ENCODE results near the gene ZC4H2. TPM values are rescaled to one million over a fixed set of nuclear protein-coding genes. Genes with fewer than 3 reads are reported as not detected.
"Not testable (repeated sequence)": the region's sequence is repeated elsewhere in the genome, so short reads cannot be mapped to it uniquely, and the experiment has no call there.

Gene ZC4H2, protein sequence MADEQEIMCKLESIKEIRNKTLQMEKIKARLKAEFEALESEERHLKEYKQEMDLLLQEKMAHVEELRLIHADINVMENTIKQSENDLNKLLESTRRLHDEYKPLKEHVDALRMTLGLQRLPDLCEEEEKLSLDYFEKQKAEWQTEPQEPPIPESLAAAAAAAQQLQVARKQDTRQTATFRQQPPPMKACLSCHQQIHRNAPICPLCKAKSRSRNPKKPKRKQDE
- 0.61 and 1.5 TPM in 2 replicates for total RNA-seq (2014; rRNA removed; shearing (Covaris generic))

DNA sequence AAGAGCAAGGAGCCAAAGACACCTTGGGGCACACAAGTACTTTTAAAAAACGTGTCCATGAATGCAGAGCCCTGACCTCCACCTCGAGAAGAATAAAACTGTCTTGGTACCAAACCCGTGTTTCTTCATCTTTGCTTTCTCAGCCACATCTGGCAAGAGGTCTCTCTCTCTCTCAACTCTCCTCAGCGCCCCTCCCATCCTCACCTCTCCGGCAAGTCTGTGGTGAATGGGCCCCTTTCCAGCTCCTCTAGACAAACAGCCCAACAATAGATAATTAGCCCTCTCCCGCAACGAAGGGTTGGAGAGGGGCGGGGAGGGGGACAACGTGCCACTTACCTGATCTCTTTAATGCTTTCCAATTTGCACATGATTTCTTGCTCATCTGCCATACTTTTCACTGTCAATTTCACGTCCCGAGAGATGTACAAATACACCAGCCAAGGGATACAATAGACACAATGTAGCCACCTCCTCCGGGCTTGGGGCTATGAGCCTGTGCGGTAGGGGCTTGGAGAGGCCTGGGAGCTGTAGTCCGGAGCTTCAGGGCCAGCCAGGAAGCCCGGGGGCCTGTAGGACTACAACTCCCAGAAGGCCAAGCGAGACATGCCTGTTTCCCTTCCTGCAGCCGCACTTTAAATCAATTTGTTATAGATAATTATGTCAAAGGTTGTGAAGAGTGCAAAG is at the start of gene ZC4H2:
Gene ZC4H2, minus strand, starts transcription at position 462 of the 684 bp plus-strand sequence. Its CDS starts 73 bp downstream, at position 389.
- DNase-seq (ENCODE audit: low spot score), result peak; percentile 5

DNA sequence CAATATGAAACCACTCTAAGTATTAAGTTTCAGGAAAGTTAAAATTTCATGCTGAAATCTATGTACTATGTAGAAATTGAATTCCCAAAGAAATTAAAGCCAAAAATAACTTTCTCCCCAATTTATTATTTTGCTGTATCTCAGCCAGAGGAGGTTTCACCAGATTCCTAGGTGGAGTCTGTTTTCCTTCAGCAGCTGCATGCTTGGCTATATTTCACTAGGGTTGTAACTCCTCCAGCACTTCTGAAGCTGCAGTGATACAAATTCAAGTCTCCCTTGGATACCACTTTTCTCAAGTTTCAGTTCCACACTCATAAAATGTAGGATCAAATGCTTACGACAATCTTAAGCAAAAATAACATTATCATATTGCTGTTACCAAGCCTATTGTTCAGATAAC is 41.2 kb upstream of the ZC4H2 start:
- no peak for DNase-seq (ENCODE audit: low spot score)

DNA sequence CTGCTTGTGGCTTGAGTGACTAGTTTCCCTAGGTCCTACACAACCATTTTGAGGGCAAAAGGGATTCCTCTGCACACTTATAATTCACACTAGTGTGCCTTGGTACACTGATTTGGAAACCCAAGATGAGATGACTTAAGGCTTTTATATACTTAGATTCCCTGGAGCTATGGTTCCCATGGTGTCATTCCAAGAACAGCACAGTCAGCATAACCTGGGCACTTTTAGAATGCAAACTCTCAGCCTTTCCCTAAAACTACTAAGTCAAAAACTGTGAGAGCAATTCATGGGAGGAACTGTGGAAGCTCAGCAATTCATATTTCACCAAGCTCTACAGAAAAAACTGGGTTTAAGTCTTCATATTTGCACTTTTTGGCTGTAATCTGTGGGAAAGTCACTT is 38.0 kb upstream of the ZC4H2 start:
- DNase-seq (ENCODE audit: low spot score), result no peak

DNA sequence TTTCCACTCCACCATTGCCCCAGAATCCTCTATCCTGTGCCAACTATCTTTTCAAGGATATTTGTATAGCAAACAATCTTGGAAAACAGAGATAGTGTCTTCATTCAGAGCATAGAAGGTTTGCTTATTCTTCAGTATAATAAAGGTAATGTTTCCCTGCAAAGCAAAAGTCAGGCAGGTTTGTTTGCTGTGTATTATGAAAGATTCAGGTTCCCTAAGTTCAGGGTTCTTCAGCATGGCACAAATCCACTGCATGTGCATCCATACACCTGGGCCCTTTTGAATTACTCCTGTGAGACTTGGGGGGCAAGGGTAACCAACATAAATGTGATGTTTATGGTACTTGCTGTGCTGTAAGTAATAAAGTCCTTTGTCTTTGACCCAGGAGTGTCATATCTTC is 33.2 kb upstream of the ZC4H2 start:
- DNase-seq (ENCODE audit: low spot score), result no peak

DNA sequence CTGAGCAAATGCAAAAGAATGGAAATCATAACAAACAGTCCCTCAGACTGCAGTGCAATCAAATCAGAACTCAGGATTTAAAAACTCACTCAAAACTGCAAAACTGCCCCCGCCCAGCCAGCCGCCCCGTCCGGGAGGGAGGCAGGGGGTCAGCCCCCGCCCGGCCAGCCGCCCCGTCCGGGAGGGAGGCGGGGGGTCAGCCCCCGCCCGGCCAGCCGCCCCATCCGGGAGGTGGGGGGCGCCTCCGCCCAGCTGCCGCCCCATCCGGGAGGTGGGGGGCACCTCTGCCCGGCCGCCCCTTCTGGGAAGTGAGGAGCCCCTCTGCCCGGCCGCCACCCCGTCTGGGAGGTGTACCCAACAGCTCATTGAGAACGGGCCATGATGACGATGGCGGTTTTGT is 26.0 kb upstream of the ZC4H2 start:
- DNase-seq (ENCODE audit: low spot score), result not testable (repeated sequence)

DNA sequence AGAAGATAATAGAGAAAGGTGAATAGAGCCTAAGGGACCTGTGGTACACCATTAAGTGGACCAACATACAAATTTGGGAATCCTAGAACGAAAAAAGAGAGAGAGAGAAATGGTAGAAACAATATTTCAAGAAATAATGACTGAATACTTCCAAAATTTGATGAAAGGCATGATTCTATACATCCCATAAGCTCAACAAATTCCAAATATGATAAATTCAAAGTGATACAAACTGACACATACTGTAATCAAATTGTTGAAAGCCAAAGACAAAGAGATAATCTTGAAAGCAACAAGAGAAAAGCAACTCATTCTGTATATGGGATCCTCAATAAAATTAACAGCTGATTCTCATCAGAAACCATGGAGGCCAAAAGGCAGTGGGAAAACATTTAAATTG is 20.6 kb upstream of the ZC4H2 start:
- DNase-seq (ENCODE audit: low spot score), result no peak

DNA sequence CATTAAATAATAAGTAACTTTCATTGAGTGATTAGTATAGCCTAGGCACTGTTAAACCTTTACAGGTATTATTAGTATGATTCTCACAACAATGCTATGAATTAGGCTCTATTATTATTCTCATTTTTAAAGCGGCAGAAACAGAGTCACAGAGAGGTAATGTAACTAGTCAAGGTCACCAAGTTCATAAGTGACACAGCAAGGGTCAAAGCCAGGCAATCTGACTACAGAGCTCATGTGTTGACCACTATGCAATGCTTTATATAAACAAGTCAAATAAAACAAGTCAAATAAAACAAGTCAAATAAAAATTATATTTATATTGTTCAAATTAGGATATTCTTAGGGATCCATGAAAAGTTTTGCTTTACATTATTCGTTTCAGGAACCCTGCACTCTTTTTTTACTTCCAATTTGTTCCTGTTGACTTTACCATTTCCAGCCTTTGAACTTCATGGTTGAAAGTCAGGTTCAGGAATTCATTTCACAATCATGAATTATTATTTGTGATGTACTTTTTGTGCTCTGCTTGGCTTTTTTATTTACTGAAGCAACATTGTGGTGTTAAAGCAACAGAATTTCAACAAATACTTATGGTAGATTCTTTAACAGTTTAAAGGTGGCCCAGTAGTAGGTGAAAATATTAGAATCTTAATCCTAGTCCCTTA is 18.0 kb upstream of the ZC4H2 start:
- no peak for DNase-seq (ENCODE audit: low spot score)

DNA sequence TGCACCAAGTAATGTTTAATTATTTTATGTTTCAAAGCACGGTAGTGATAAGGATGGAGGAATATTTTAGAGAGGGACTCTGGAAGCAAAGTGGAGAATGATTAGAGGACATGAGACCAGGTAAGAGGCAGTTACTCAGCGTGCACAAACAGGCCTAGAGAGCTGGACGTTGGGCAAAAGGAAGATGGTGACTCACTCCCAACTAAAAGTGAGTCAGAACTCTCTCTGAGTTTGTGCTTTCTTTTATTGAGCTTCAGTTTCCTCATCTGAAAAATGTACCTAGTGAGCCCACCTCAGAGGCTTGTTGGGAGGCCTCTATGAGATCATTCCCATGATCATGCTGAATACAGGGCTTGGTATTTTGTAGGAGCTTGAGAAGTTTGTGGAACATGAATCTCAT is 1.6 kb upstream of the ZC4H2 start:
- no peak for DNase-seq (ENCODE audit: low spot score)

DNA sequence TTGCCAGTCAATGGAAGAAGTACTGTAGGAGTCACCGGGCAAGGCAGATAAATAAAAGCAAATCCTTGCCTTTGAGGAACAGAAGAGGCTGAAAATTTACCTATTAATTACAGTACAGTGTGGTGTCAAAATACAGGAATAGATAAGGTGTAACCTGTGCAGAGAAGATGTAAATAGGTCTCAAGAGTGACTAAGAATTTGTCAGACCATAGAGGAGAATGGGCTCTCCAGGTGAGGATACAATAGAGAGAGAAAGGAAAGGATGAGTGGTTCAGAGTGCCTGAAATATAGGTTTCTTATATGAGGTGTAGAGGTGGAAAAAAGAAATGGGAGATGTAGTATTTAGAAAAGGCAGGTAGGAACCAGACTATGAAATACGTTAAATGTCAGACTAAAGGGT is 801 bp upstream of the ZC4H2 start:
- no peak for DNase-seq (ENCODE audit: low spot score)

DNA sequence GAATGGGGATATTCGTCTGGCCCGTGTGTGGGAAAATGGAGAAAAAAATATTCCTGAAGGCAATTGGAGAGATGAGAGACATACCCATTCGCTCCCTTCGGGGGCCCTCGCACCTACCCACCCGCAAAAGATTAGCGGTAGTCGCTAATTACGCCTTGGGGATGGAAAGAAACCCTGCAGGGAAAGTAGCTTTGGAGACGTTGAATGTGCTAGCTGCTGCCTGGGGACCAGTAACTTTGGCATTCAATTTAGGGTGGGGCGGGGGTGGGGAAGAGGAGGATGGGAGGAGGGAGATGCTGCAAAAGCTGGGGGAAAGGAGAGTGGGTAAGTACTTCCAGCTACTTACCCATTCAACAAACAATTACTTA is 407 bp upstream of the ZC4H2 start:
- DNase-seq (ENCODE audit: low spot score), result no peak

DNA sequence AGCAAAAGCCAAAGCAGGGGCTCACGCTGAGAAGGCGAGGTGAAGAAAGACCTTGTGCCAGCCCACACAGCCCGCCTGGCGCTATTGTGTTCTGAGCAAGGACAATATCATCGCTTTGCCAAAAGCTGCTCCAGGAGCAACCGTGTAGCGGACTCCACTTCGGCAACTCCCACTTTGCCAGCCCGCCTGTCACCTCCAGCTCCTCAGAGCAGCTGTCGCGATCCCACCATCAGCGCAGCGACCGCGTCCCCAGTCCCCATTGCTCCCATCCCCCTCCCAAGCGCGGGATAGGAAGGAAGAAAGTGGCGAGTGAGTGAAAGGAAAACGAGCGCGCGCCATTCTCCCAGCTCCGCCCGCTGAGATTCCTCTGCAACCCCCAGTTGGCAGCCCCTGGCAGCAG is 759 bp downstream of the ZC4H2 start:
- no peak for DNase-seq (ENCODE audit: low spot score)

DNA sequence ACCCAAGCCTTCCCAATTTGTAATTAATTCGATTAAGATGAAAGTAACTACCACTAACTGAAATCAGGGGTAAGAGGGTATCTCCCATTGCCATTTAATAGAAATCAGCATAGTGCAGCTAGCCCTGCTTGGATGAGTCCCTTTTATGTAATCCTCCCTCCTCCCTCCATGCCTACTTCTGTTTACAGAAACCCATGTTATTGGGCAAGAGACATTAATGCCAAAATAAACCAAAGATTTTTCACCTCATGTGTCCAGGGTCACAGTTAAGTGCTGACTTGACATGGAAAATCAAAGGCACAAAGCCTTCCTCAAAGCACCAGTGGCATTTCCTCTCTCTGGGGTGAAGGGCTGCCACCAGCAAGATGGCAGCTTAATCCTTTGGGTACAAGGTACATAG is 50.8 kb downstream of the ZC4H2 start:
- no peak for DNase-seq (ENCODE audit: low spot score)

DNA sequence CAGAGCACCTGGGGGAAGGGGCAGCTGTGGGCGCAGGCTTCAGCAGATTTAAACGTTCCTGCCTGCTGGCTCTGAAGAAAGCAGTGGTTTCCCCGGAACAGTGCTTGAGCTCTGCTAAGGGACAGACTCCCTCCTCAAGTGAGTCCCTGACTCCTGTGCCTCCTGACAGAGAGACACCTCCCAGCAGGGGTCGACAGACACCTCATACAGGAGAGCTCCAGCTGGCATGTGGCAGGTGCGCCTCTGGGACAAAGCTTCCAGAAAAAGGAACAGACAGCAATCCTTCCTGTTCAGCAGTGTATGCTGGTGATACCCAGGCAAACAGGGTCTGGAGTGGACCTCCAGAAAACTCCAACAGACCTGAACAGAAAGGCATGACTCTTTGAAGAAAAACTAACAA is 68.1 kb downstream of the ZC4H2 start:
- DNase-seq (ENCODE audit: low spot score), result peak; percentile 4

DNA sequence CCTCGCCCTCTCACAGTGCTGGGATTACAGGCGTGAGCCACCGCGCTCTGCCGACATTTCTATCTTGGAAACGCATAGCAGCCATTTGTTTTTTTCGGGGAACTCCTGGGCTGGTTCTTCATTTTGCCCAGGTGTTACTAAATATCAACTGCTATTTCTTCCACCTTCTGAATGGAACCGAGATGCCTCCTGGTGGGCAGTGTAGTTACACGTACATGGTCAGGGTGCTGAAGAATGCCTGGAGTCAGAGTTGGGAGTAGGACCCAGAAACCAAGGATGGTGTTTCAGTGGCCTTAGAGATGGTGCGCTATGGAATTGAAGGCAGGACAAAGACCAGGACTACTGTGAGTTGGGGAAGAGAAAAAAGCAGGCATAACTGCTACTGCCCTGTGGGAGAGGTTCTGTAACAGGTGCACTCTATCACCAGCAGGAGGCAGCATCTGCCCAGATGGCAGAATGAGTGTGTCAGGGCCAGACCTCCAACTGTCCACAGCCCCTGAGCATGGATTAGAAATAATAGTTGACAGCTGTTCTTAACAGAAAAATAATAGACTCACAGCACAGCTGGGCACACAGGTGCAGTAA is 81.7 kb downstream of the ZC4H2 start:
- peak; percentile 58 for DNase-seq (ENCODE audit: low spot score)

DNA sequence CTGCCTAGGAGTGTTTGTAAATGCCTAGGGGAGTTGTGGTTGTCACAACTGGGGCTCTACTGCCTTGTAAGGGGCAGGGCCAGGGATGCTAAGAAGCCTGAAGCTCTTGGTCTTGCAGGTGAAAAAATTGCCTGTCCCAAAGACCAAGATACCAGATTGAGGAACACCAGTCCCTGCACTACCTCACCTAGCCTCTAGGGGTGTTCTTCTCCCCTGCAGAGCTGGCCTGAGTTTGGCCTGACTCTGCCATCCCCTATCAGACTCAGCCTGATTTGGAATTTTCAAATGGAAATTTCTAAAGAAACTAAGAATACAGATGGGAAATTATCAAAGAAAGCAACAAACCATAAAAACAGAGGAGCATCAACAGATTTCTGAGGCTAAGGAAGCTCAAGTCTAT is 90.4 kb downstream of the ZC4H2 start:
- peak; percentile 44 for DNase-seq (ENCODE audit: low spot score)

DNA sequence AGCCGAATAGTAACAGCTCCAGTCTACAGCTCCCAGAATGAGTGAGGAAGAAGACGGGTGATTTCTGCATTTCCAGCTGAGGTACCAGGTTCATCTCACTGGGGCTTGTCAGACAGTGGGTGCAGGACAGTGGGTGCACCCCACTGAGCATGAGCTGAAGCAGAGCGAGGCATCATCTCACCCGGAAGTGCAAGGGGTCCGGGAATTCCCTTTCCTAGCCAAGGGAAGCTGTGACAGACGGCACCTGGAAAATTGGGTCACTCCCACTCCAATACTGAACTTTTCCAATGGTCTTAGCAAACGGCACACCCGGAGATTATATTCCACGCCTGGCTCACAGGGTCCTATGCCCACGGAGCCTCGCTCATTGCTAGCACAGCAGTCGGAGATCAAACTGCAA is 97.5 kb downstream of the ZC4H2 start:
- DNase-seq (ENCODE audit: low spot score), result not testable (repeated sequence)

DNA sequence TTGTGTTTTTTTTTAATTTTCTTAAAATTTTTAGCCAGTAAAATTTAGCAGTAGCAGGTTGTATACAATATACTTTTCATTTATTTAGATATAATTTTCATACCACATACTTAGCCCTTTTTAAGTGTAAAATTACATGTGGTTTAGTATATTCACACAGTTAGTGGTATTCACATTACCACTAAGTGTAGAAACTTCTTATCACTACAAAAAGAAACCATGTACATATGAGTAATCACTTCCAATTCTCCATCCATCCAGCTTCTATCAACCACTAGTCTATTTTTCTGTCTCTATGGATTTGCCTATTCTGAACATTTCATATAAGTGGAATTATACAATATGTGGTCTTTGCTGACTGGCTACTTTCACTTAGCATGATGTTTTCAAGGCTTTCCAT is 109.0 kb downstream of the ZC4H2 start:
- DNase-seq (ENCODE audit: low spot score), result no peak

Other genes with a start within 250 kb of the ZC4H2 start
- not detected in 2 replicates for gene ZC3H12B, start 58.4 kb upstream of the ZC4H2 start, total RNA-seq (2014; rRNA removed; shearing (Covaris generic))